ENCODE measurements around the gene NXPH4. TPM values are rescaled to one million over a fixed set of nuclear protein-coding genes. Genes with fewer than 3 reads are reported as not detected.

The NXPH4 gene
- total RNA-seq, 1 donor from 2014 or later, result not detected

GRCh38 chr12:57255916-57256315 is 39.3 kb downstream of the NXPH4 start:
- no peak for ATAC-seq
- no peak for TF ChIP-seq CTCF (IDR thresholded peaks at IDR 0.05)
- no peak for DNase-seq
- H3K9me3 ChIP-seq, result no peaks in the 10 kb centered on the region
- H3K27ac ChIP-seq, result no peak overlapping the region
- no peaks in the 10 kb centered on the region for H3K4me1 ChIP-seq
- intact Hi-C loops (cut with DNase I), result no loop called here
- H3K4me3 ChIP-seq, result no peak overlapping the region
- peaks cover 55% of the 10 kb centered on the region for H3K36me3 ChIP-seq
- H3K27me3 ChIP-seq, result no peaks in the 10 kb centered on the region

GRCh38 chr12:57258977-57259970 is 42.7 kb downstream of the NXPH4 start:
- DNase-seq, result no peak
- intact Hi-C loops (cut with DNase I), result no loop called here
- H3K27ac ChIP-seq, result no peak overlapping the region
- ATAC-seq, result no peak
- H3K9me3 ChIP-seq, result no peaks in the 10 kb centered on the region
- peaks cover 66% of the 10 kb centered on the region for H3K36me3 ChIP-seq
- H3K27me3 ChIP-seq, result no peaks in the 10 kb centered on the region
- TF ChIP-seq CTCF (IDR thresholded peaks at IDR 0.05), result no peak
- no peak overlapping the region for H3K4me3 ChIP-seq
- no peaks in the 10 kb centered on the region for H3K4me1 ChIP-seq

GRCh38 chr12:57260366-57260765 is 43.8 kb downstream of the NXPH4 start:
- no peaks in the 10 kb centered on the region for H3K27me3 ChIP-seq
- H3K9me3 ChIP-seq, result no peaks in the 10 kb centered on the region
- no peak overlapping the region for H3K4me3 ChIP-seq
- intact Hi-C loops (cut with DNase I), result loop anchor here (10.0 kb wide), 1 partner anchor 194 kb away; the partner anchor contains the start of genes GLI1 and INHBE
- H3K36me3 ChIP-seq, result peaks cover 74% of the 10 kb centered on the region
- DNase-seq (no peak), ATAC-seq (no peak)
- no peak overlapping the region for H3K27ac ChIP-seq
- H3K4me1 ChIP-seq, result no peaks in the 10 kb centered on the region
- no peak for TF ChIP-seq CTCF (IDR thresholded peaks at IDR 0.05)

GRCh38 chr12:57261428-57261865 is 44.9 kb downstream of the NXPH4 start:
- H3K9me3 ChIP-seq, result no peaks in the 10 kb centered on the region
- no peak for TF ChIP-seq CTCF (IDR thresholded peaks at IDR 0.05)
- no peaks in the 10 kb centered on the region for H3K27me3 ChIP-seq
- peaks cover 75% of the 10 kb centered on the region for H3K36me3 ChIP-seq
- ATAC-seq (no peak), DNase-seq (no peak)
- intact Hi-C loops (cut with DNase I), result loop anchor here (10.0 kb wide), 1 partner anchor 193 kb away; the partner anchor contains the start of genes GLI1 and INHBE
- no peaks in the 10 kb centered on the region for H3K4me1 ChIP-seq
- no peak overlapping the region for H3K27ac ChIP-seq
- H3K4me3 ChIP-seq, result no peak overlapping the region

- TF ChIP-seq CTCF (IDR thresholded peaks at IDR 0.05), result no peak
- peaks cover 75% of the 10 kb centered on the region for H3K36me3 ChIP-seq
Observed at GRCh38 chr12:57262126-57262822, 45.7 kb downstream of the NXPH4 start.

More at GRCh38 chr12:57262126-57262822, 45.7 kb downstream of the NXPH4 start:
- Histone ChIP-seq H3K9me3 (no peaks in the 10 kb centered on the region), H3K4me3 (no peak overlapping the region), H3K4me1 (no peaks in the 10 kb centered on the region), H3K27me3 (no peaks in the 10 kb centered on the region), H3K27ac (no peak overlapping the region)
- ATAC-seq (no peak), DNase-seq (no peak)
- intact Hi-C loops (cut with DNase I), result loop anchor here (10.0 kb wide), 1 partner anchor 193 kb away; the partner anchor contains the start of genes GLI1 and INHBE
